Ovary (tissue), 9 donors: ENCODE data around the gene IPO7. TPM values are rescaled to one million over a fixed set of nuclear protein-coding genes. Genes with fewer than 3 reads are reported as not detected.
"Not testable (repeated sequence)": the region's sequence is repeated elsewhere in the genome, so short reads cannot be mapped to it uniquely, and the experiment has no call there.

ENCODE experiments used
- DNase-seq, 5 donors: peaks; one replicate each; pipeline ENCODE4 v3.0.0-alpha.2; 2019 to 2020
- H3K27ac ChIP-seq, 2 donors: fragments of 200-600 bp; one replicate each; pipeline versions ENCODE4 v1.5.1 to v1.8.0; 2019 to 2022
- H3K27me3 ChIP-seq: fragments of 200-600 bp; one replicate; pipeline ENCODE4 v1.8.0; 2022
- H3K36me3 ChIP-seq: fragments of 200-600 bp; sonication (generic); one replicate; pipeline ENCODE4 v1.5.1; 2019
- H3K4me1 ChIP-seq: one replicate; pipeline ENCODE4 v1.8.1; 2013; ENCODE audit warnings: mild to moderate bottlenecking, moderate library complexity; ENCODE audit not compliant: insufficient read depth
- H3K4me3 ChIP-seq: fragments of 200-600 bp; sonication (generic); one replicate; pipeline ENCODE4 v1.5.1; 2017
- H3K9me3 ChIP-seq, 2 donors: fragments of 200-600 bp in 1 of 2; sonication (generic) in 1 of 2; one replicate each; pipeline versions ENCODE4 v1.5.1 to v1.8.1; 2013 to 2019; ENCODE audit warnings: mild to moderate bottlenecking in 1 of 2, moderate library complexity in 1 of 2
- EP300 ChIP-seq: sonication (generic); formaldehyde crosslinking; IDR thresholded peaks from one replicate; pipeline ENCODE4 v1.6.1; 2017; ENCODE audit warnings: antibody characterized with exemption
- POLR2A ChIP-seq: fragments of 450-650 bp; IDR thresholded peaks from one replicate; pipeline ENCODE4 v1.6.1; 2017; ENCODE audit warnings: antibody characterized with exemption, mild to moderate bottlenecking, moderate library complexity
- WGBS, 3 donors: extraction: QIAGEN DNeasy Blood & Tissue Kit in 1 of 3; methylation state at CpG; one replicate each; pipeline versions ENCODE4 v1.1.5 to v1.1.7; 2013 to 2017; 5-methylcytosine and 5-hydroxymethylcytosine counted together
- intact Hi-C, 4 donors: fragments of 100-400 bp; cut with DNase I; formaldehyde crosslinking; loops; one replicate each; pipeline versions ENCODE4 v1.11.0 to v1.15.1; 2022 to 2023
- polyA plus RNA-seq, 2 donors: library from polyadenylated mRNA; stranded (reverse); fragments of 200-250 nt in 1 of 2; fragments of 350-450 nt in 1 of 2; fragmentation: Illumina TruSeq in 1 of 2; extraction: RNeasy Lipid Tissue Mini Kit (QIAGEN cat#74804) in 1 of 2; gene quantifications; one replicate each; pipeline ENCODE4 v1.2.3, GENCODE V29; 2013 to 2014
- total RNA-seq, 7 donors: library from RNA; depleted of rRNA in 2 of 7; stranded (reverse); fragments of >200 nt in 2 of 7; fragmentation: NEBNext Ultra II Directional in 3 of 7; extraction: Animal tissue kit (Norgen Biotek cat#: 25700) in 3 of 7; gene quantifications; one replicate each; pipeline versions ENCODE4 v1.1.0 to v1.2.4, GENCODE V29; 2016 to 2023
- TF ChIP-seq, protein P1 (sequence below), 3 donors: fragments of 450-650 bp in 2 of 3; fragments of 200-600 bp in 1 of 3; IDR thresholded peaks; one replicate each; pipeline versions ENCODE4 v1.5.1 to v1.8.0; 2016 to 2022; ENCODE audit warnings: antibody characterized with exemption in 3 of 3, mild to moderate bottlenecking in 1 of 3
- donor health status: DM: no; HTN: no; CAD: no; lungs with moderate emphysema.
- donor health status: DM: no; HTN: no; CAD: no.
- donor health status: Bipolar disorder and iron deficiency.
- donor health status: DM: yes; HTN: yes; CAD: no.
- donor health status: DM: no; HTN: no; CAD: no.
- donor health status: DM: yes; HTN: yes; CAD: no.

Gene IPO7
- total and polyA plus RNA-seq, 9 donors, result 32.3 to 122 (median 100) TPM

GRCh38 chr11:9347100-9347499, 37.4 kb upstream of the IPO7 start:
- H3K36me3 ChIP-seq, result no peaks in the 10 kb centered on the region
- intact Hi-C loops, result no loop called here
- DNase-seq, result no peak

DNA sequence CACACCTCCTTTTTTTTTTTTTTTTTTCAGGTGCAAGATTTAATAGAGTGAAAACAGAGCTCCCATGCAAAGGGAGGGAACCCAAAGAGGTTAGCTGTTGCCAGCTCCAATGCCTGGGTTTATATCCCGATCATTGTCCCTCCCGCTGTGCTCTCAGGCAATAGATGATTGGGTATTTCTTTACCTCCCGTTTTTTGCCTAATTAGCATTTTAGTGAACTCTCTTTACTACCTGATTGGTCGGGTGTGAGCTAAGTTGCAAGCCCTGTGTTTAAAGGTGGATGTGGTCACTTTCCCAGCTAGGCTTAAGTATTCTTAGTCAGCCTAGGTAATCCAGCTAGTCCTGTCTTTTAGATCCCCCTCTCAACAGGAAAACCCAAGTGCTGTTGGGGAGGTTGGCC, 36.7 kb upstream of the IPO7 start:
- 54 to 63% (median 56%) methylated on average over 4 of the region's 4 CpGs for WGBS, 3 donors

More at GRCh38 chr11:9347100-9347499, 37.4 kb upstream of the IPO7 start:
- TF ChIP-seq POLR2A (no peak), EP300 (no peak)
- TF ChIP-seq, protein P1, sequence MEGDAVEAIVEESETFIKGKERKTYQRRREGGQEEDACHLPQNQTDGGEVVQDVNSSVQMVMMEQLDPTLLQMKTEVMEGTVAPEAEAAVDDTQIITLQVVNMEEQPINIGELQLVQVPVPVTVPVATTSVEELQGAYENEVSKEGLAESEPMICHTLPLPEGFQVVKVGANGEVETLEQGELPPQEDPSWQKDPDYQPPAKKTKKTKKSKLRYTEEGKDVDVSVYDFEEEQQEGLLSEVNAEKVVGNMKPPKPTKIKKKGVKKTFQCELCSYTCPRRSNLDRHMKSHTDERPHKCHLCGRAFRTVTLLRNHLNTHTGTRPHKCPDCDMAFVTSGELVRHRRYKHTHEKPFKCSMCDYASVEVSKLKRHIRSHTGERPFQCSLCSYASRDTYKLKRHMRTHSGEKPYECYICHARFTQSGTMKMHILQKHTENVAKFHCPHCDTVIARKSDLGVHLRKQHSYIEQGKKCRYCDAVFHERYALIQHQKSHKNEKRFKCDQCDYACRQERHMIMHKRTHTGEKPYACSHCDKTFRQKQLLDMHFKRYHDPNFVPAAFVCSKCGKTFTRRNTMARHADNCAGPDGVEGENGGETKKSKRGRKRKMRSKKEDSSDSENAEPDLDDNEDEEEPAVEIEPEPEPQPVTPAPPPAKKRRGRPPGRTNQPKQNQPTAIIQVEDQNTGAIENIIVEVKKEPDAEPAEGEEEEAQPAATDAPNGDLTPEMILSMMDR (IDR thresholded peaks at IDR 0.05), result no peak
- Histone ChIP-seq H3K9me3 (no peaks in the 10 kb centered on the region), H3K27ac (no peak overlapping the region), H3K27me3 (no peaks in the 10 kb centered on the region), H3K4me3 (no peak overlapping the region), H3K4me1 (no peaks in the 10 kb centered on the region)
- WGBS, 3 donors, result 66 to 76% (median 66%) methylated on average over 2 of the region's 2 CpGs

GRCh38 chr11:9351321-9351881, 33.1 kb upstream of the IPO7 start:
- DNase-seq, result no peak
- no peaks in the 10 kb centered on the region for H3K4me1 ChIP-seq
- no peaks in the 10 kb centered on the region for H3K27me3 ChIP-seq
- intact Hi-C loops, result no loop called here
- WGBS, 3 donors, result 34 to 77% (median 43%) methylated on average over 6 of the region's 6 CpGs
- no peaks in the 10 kb centered on the region for H3K9me3 ChIP-seq
- H3K4me3 ChIP-seq, result no peak overlapping the region
- no peaks in the 10 kb centered on the region for H3K36me3 ChIP-seq
- no peak overlapping the region for H3K27ac ChIP-seq
- TF ChIP-seq POLR2A (no peak), EP300 (no peak)
- TF ChIP-seq, protein P1 (IDR thresholded peaks at IDR 0.05), result no peak

More for the DNA sequence above, 36.7 kb upstream of the IPO7 start:
- H3K4me1 ChIP-seq, H3K27me3 ChIP-seq, H3K36me3 ChIP-seq, intact Hi-C loops, H3K27ac ChIP-seq, DNase-seq, H3K4me3 ChIP-seq, H3K9me3 ChIP-seq: not testable (repeated sequence)

GRCh38 chr11:9357041-9357440, 27.4 kb upstream of the IPO7 start:
- no peaks in the 10 kb centered on the region for H3K9me3 ChIP-seq
- no peaks in the 10 kb centered on the region for H3K36me3 ChIP-seq
- DNase-seq, result no peak
- no peaks in the 10 kb centered on the region for H3K27me3 ChIP-seq
- 88 to 93% (median 90%) methylated on average over 4 of the region's 4 CpGs for WGBS, 3 donors
- H3K4me1 ChIP-seq, result no peaks in the 10 kb centered on the region
- no peak overlapping the region for H3K4me3 ChIP-seq
- TF ChIP-seq, protein P1 (IDR thresholded peaks at IDR 0.05), result no peak
- TF ChIP-seq POLR2A (no peak), EP300 (no peak)
- intact Hi-C loops, result no loop called here
- no peak overlapping the region for H3K27ac ChIP-seq

DNA sequence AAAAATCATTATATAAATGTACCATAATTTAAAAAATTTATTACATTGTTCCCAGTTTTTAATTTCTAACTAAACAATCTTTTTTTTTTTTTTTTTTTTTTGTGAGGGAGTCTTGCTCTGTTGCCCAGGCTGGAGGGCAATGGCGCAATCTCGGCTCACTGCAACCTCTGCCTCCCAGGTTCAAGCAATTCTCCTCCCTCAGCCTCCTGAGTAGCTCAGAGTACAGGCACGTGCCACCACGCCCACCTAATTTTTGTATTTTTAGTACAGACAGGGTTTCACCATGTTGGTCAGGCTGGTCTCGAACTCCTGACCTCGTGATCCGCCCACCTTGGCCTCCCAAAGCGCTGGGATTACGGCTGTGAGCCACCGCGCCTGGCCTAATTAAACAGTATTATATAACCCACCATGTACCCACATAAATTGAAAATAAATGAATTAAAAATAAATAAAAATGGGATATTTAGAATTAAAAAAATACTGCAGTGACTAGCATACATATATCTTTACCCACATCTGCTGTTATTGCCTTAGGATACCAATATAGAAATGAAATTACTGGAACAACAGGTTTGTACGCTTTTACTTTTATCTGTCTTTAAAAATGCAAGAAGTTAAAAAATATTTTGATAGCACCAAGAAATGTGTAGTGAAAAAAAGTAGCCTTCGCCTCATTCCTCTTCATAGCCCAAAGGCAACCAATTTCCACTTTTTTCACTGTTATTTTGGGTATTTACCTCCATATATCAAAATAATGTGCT, 23.4 kb upstream of the IPO7 start:
- H3K4me3 ChIP-seq, H3K9me3 ChIP-seq, H3K36me3 ChIP-seq, H3K27me3 ChIP-seq, DNase-seq, H3K4me1 ChIP-seq, H3K27ac ChIP-seq: not testable (repeated sequence)
- 91 to 94% (median 93%) methylated on average over 13 of the region's 13 CpGs for WGBS, 3 donors
- intact Hi-C loops, result loop anchor here in 1 of 4 donors (5.0 kb wide), 1 partner anchor 101 kb away; the partner anchor contains the start of gene ZNF143
